ENCODE measurements around the gene STMND1. TPM values are rescaled to one million over a fixed set of nuclear protein-coding genes. Genes with fewer than 3 reads are reported as not detected.

STMND1 gene
- total and polyA plus RNA-seq, 4 donors, result not detected

DNA sequence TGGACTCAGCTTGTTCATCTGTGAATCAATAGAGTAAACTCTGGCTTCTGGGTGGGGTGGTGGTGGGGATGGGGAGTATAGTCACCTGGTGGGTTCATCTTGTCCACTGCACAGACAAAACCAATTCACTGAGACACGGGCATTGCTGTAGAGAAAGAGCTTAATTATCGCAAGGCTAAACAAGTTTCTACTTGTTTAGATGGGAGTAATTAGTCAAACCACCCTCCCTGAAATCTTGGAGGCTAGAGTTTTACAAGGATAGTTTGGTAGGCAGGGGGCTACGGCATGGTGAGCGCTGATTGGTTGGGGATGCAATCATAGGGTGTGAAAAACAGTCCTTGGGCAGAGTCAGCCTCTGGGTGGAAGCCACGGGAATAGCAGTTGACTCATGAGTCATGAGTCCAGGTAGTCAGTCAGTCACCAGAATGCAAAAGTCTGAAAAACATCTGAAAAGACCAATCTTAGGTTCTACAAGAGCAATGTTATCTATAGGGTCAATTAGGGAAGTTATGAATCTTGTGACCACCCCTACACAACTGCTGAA lies 77.8 kb downstream of the STMND1 start:
- H3K9me3 ChIP-seq (ENCODE audit: control insufficient read depth, low read length), result no peaks in the 10 kb centered on the region
- ATAC-seq (ENCODE audit: low FRiP score), result no peak
- WGBS, 2 donors, result 90 to 92% methylated on average over 5 of the region's 5 CpGs
- DNase-seq, result no peak
- no peak overlapping the region for H3K27ac ChIP-seq (ENCODE audit: low read depth in 1 of 2, low read length in 2 of 2)
- no peaks in the 10 kb centered on the region for H3K36me3 ChIP-seq (ENCODE audit: control insufficient read depth in 1 of 2, insufficient read depth in 2 of 2, low read length in 1 of 2)
- intact Hi-C loops (cut with DNase I), result no loop called here
- no peaks in the 10 kb centered on the region for H3K27me3 ChIP-seq (ENCODE audit: control insufficient read depth in 1 of 2, insufficient read depth in 2 of 2, low read length in 1 of 2)
- no peak overlapping the region for H3K4me3 ChIP-seq (ENCODE audit: low read length in 2 of 2)
- H3K4me1 ChIP-seq (ENCODE audit: control insufficient read depth in 1 of 2, insufficient read depth in 2 of 2, low read length in 2 of 2), result no peaks in the 10 kb centered on the region

Other genes with a start within 250 kb of the STMND1 start
- 1 to 10 TPM; 2.5 to 6.1 TPM for gene RBM24, start 179.3 kb downstream of the STMND1 start, total RNA-seq
- 1 to 10 TPM; 1.5 to 7.9 TPM for gene RBM24, start 179.3 kb downstream of the STMND1 start, polyA plus RNA-seq

All from aorta (tissue), 5 donors.